Measurements from ENCODE around the gene RGS6.

RGS6 gene

GRCh38 chr14:72576258-72576657 is 644.0 kb downstream of the RGS6 start:
- Histone ChIP-seq H3K4me1 (ENCODE audit: control insufficient read depth in 5 of 5, insufficient read depth in 5 of 5, low read length in 5 of 5) (peaks cover 0 to 5% (median 0%) of the 10 kb centered on the region in 5 donors), H3K27ac (ENCODE audit: low read depth, low read length) (no peak overlapping the region), H3K27me3 (ENCODE audit: control insufficient read depth in 5 of 5, insufficient read depth in 4 of 5, low read length in 5 of 5) (peaks cover 0 to 2% (median 0%) of the 10 kb centered on the region in 5 donors), H3K36me3 (ENCODE audit: control insufficient read depth in 5 of 5, insufficient read depth in 5 of 5, low read length in 5 of 5) (no peaks in the 10 kb centered on the region), H3K9me3 (ENCODE audit: control insufficient read depth in 5 of 5, low read length in 5 of 5) (no peaks in the 10 kb centered on the region), H3K4me3 (ENCODE audit: low read depth in 1 of 5, low read length in 5 of 5) (no peak overlapping the region), H3K9ac (ENCODE audit: low read length in 5 of 5) (no peak overlapping the region)

DNA sequence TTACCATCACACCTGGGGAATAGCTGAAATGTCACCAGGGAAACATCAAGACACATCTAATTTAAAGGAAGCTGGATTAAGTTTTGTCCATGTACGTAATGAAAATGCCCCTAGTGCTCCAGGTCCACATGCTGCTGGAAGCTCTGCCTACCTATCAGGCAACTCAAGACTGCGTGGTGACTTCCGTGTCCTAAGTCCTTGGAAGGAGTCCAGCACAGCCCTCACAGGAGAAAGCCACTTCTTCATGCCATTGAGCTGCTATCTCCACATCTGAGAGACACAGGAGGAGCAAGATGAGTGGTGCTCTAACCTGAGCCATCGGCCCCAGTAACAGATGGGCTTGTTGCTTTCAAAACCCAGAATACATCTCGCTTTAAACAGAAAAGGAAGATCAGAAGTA is 645.3 kb downstream of the RGS6 start:
- H3K9me3 ChIP-seq (ENCODE audit: control insufficient read depth in 5 of 5, low read length in 5 of 5), result no peaks in the 10 kb centered on the region
- H3K27me3 ChIP-seq (ENCODE audit: control insufficient read depth in 5 of 5, insufficient read depth in 4 of 5, low read length in 5 of 5), result peaks cover 0 to 2% (median 0%) of the 10 kb centered on the region in 5 donors
- no peak overlapping the region for H3K27ac ChIP-seq (ENCODE audit: low read depth, low read length)
- H3K36me3 ChIP-seq (ENCODE audit: control insufficient read depth in 5 of 5, insufficient read depth in 5 of 5, low read length in 5 of 5), result no peaks in the 10 kb centered on the region
- H3K4me1 ChIP-seq (ENCODE audit: control insufficient read depth in 5 of 5, insufficient read depth in 5 of 5, low read length in 5 of 5), result peaks cover 0 to 5% (median 0%) of the 10 kb centered on the region in 5 donors
- H3K4me3 ChIP-seq (ENCODE audit: low read depth in 1 of 5, low read length in 5 of 5), result no peak overlapping the region
- no peak overlapping the region for H3K9ac ChIP-seq (ENCODE audit: low read length in 5 of 5)

- peaks cover 0 to 2% (median 0%) of the 10 kb centered on the region in 5 donors for H3K27me3 ChIP-seq (ENCODE audit: control insufficient read depth in 5 of 5, insufficient read depth in 4 of 5, low read length in 5 of 5)
- no peak overlapping the region for H3K9ac ChIP-seq (ENCODE audit: low read length in 5 of 5)
- H3K27ac ChIP-seq (ENCODE audit: low read depth, low read length), result no peak overlapping the region
- no peaks in the 10 kb centered on the region for H3K36me3 ChIP-seq (ENCODE audit: control insufficient read depth in 5 of 5, insufficient read depth in 5 of 5, low read length in 5 of 5)
- H3K9me3 ChIP-seq (ENCODE audit: control insufficient read depth in 5 of 5, low read length in 5 of 5), result no peaks in the 10 kb centered on the region
- H3K4me1 ChIP-seq (ENCODE audit: control insufficient read depth in 5 of 5, insufficient read depth in 5 of 5, low read length in 5 of 5), result peaks cover 0 to 7% (median 6%) of the 10 kb centered on the region in 5 donors
- H3K4me3 ChIP-seq (ENCODE audit: low read depth in 1 of 5, low read length in 5 of 5), result no peak overlapping the region
These were observed 646.3 kb downstream of the RGS6 start for GRCh38 chr14:72578514-72578913.

GRCh38 chr14:72582582-72582981 is 650.4 kb downstream of the RGS6 start:
- peaks cover 0 to 2% (median 0%) of the 10 kb centered on the region in 5 donors for H3K27me3 ChIP-seq (ENCODE audit: control insufficient read depth in 5 of 5, insufficient read depth in 4 of 5, low read length in 5 of 5)
- H3K4me1 ChIP-seq (ENCODE audit: control insufficient read depth in 5 of 5, insufficient read depth in 5 of 5, low read length in 5 of 5), result peaks cover 0 to 11% (median 9%) of the 10 kb centered on the region in 5 donors
- H3K9ac ChIP-seq (ENCODE audit: low read length in 5 of 5), result no peak overlapping the region
- no peaks in the 10 kb centered on the region for H3K36me3 ChIP-seq (ENCODE audit: control insufficient read depth in 5 of 5, insufficient read depth in 5 of 5, low read length in 5 of 5)
- no peak overlapping the region for H3K27ac ChIP-seq (ENCODE audit: low read depth, low read length)
- peaks cover 0 to 3% (median 0%) of the 10 kb centered on the region in 5 donors for H3K9me3 ChIP-seq (ENCODE audit: control insufficient read depth in 5 of 5, low read length in 5 of 5)
- no peak overlapping the region for H3K4me3 ChIP-seq (ENCODE audit: low read depth in 1 of 5, low read length in 5 of 5)

- Histone ChIP-seq H3K9me3 (ENCODE audit: control insufficient read depth in 5 of 5, low read length in 5 of 5) (peaks cover 0 to 3% (median 0%) of the 10 kb centered on the region in 5 donors), H3K4me1 (ENCODE audit: control insufficient read depth in 5 of 5, insufficient read depth in 5 of 5, low read length in 5 of 5) (peaks cover 0 to 11% (median 9%) of the 10 kb centered on the region in 5 donors), H3K36me3 (ENCODE audit: control insufficient read depth in 5 of 5, insufficient read depth in 5 of 5, low read length in 5 of 5) (no peaks in the 10 kb centered on the region), H3K4me3 (ENCODE audit: low read depth in 1 of 5, low read length in 5 of 5) (no peak overlapping the region), H3K27me3 (ENCODE audit: control insufficient read depth in 5 of 5, insufficient read depth in 4 of 5, low read length in 5 of 5) (peaks cover 0 to 2% (median 0%) of the 10 kb centered on the region in 5 donors), H3K27ac (ENCODE audit: low read depth, low read length) (no peak overlapping the region), H3K9ac (ENCODE audit: low read length in 5 of 5) (no peak overlapping the region)
These were observed 651.4 kb downstream of the RGS6 start for GRCh38 chr14:72583316-72584272.

DNA sequence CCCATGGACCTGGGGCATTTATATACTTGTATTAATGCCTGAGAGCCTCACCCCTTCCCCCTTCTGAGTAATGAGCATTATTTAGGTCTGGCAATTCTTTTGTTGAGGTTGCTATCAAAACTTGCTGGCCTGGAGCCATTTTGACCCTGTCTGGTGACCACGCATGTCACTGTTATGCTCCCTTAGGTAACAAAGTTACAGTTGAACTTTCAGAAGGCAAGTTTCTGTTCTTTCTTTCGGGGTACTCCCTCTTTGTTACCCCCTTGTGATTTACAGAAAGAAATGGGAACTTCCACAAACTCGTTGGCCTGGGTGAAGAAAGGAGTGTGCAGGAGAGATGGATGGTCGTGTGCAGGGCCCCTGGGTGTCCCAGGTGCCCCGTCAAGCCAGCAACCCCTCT is 656.3 kb downstream of the RGS6 start:
- Histone ChIP-seq H3K4me1 (ENCODE audit: control insufficient read depth in 5 of 5, insufficient read depth in 5 of 5, low read length in 5 of 5) (peaks cover 0 to 4% (median 3%) of the 10 kb centered on the region in 5 donors), H3K27me3 (ENCODE audit: control insufficient read depth in 5 of 5, insufficient read depth in 4 of 5, low read length in 5 of 5) (peaks cover 0 to 2% (median 0%) of the 10 kb centered on the region in 5 donors), H3K9me3 (ENCODE audit: control insufficient read depth in 5 of 5, low read length in 5 of 5) (peaks cover 0 to 3% (median 0%) of the 10 kb centered on the region in 5 donors), H3K27ac (ENCODE audit: low read depth, low read length) (no peak overlapping the region), H3K4me3 (ENCODE audit: low read depth in 1 of 5, low read length in 5 of 5) (no peak overlapping the region), H3K36me3 (ENCODE audit: control insufficient read depth in 5 of 5, insufficient read depth in 5 of 5, low read length in 5 of 5) (no peaks in the 10 kb centered on the region), H3K9ac (ENCODE audit: low read length in 5 of 5) (no peak overlapping the region)

- Histone ChIP-seq H3K4me1 (ENCODE audit: control insufficient read depth in 5 of 5, insufficient read depth in 5 of 5, low read length in 5 of 5) (no peaks in the 10 kb centered on the region), H3K9ac (ENCODE audit: low read length in 5 of 5) (no peak overlapping the region), H3K4me3 (ENCODE audit: low read depth in 1 of 5, low read length in 5 of 5) (no peak overlapping the region), H3K27ac (ENCODE audit: low read depth, low read length) (no peak overlapping the region), H3K9me3 (ENCODE audit: control insufficient read depth in 5 of 5, low read length in 5 of 5) (peaks cover 0 to 3% (median 0%) of the 10 kb centered on the region in 5 donors), H3K27me3 (ENCODE audit: control insufficient read depth in 5 of 5, insufficient read depth in 4 of 5, low read length in 5 of 5) (peaks cover 0 to 2% (median 0%) of the 10 kb centered on the region in 5 donors), H3K36me3 (ENCODE audit: control insufficient read depth in 5 of 5, insufficient read depth in 5 of 5, low read length in 5 of 5) (no peaks in the 10 kb centered on the region)
These were observed 657.4 kb downstream of the RGS6 start for GRCh38 chr14:72589652-72590051.

GRCh38 chr14:72590577-72590976 is 658.3 kb downstream of the RGS6 start:
- Histone ChIP-seq H3K9me3 (ENCODE audit: control insufficient read depth in 5 of 5, low read length in 5 of 5) (peaks cover 0 to 3% (median 0%) of the 10 kb centered on the region in 5 donors), H3K36me3 (ENCODE audit: control insufficient read depth in 5 of 5, insufficient read depth in 5 of 5, low read length in 5 of 5) (no peaks in the 10 kb centered on the region), H3K4me1 (ENCODE audit: control insufficient read depth in 5 of 5, insufficient read depth in 5 of 5, low read length in 5 of 5) (no peaks in the 10 kb centered on the region), H3K4me3 (ENCODE audit: low read depth in 1 of 5, low read length in 5 of 5) (no peak overlapping the region), H3K27me3 (ENCODE audit: control insufficient read depth in 5 of 5, insufficient read depth in 4 of 5, low read length in 5 of 5) (peaks cover 0 to 2% (median 0%) of the 10 kb centered on the region in 5 donors), H3K9ac (ENCODE audit: low read length in 5 of 5) (no peak overlapping the region), H3K27ac (ENCODE audit: low read depth, low read length) (no peak overlapping the region)

- Histone ChIP-seq H3K36me3 (ENCODE audit: control insufficient read depth in 5 of 5, insufficient read depth in 5 of 5, low read length in 5 of 5) (no peaks in the 10 kb centered on the region), H3K9me3 (ENCODE audit: control insufficient read depth in 5 of 5, low read length in 5 of 5) (no peaks in the 10 kb centered on the region), H3K4me1 (ENCODE audit: control insufficient read depth in 5 of 5, insufficient read depth in 5 of 5, low read length in 5 of 5) (no peaks in the 10 kb centered on the region), H3K27ac (ENCODE audit: low read depth, low read length) (no peak overlapping the region), H3K4me3 (ENCODE audit: low read depth in 1 of 5, low read length in 5 of 5) (no peak overlapping the region), H3K27me3 (ENCODE audit: control insufficient read depth in 5 of 5, insufficient read depth in 4 of 5, low read length in 5 of 5) (peaks cover 0 to 2% (median 0%) of the 10 kb centered on the region in 5 donors), H3K9ac (ENCODE audit: low read length in 5 of 5) (no peak overlapping the region)
These were observed 659.2 kb downstream of the RGS6 start for GRCh38 chr14:72591391-72591790.

All from subcutaneous abdominal adipose tissue (tissue), 5 donors.